SH-SY5Y (cell line): Measurements from ENCODE around the gene VPREB1.

Experiments used
- GATA2 ChIP-seq: IDR thresholded peaks from 2 replicates; pipeline ENCODE4 v1.6.1; 2011; ENCODE audit warnings: mild to moderate bottlenecking, low read depth, low read length
- GATA3 ChIP-seq: IDR thresholded peaks from 2 replicates; pipeline ENCODE4 v1.6.1; 2011; ENCODE audit warnings: low read depth, mild to moderate bottlenecking, low read length, moderate library complexity

DNA sequence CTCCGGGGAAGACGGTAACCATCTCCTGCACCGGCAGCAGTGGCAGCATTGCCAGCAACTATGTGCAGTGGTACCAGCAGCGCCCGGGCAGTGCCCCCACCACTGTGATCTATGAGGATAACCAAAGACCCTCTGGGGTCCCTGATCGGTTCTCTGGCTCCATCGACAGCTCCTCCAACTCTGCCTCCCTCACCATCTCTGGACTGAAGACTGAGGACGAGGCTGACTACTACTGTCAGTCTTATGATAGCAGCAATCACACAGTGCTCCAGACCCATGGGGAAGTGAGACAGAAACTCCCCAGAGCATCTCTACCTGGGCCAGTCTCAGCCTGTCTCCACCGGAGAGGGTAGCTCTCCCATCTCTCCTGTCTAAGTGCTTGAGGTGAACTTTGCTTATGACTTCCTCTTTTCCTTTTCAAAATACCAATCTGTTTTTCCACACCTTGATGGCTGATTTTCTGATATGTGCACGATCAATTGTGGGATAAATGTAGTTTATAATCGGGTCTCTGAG lies 48.5 kb upstream of the VPREB1 start:
- TF ChIP-seq GATA2 (no peak), GATA3 (no peak)
